Measurements from ENCODE around the gene DVL1.

DVL1 gene

GRCh38 chr1:1311107-1312104 lies 37.8 kb downstream of the DVL1 start:
- Histone ChIP-seq H3K9me2 (replicated peaks; ENCODE audit: control insufficient read depth, low read length) (no peaks in the 10 kb centered on the region), H3K27me3 (ENCODE audit: control insufficient read depth, low read length) (no peaks in the 10 kb centered on the region), H3K9me3 (ENCODE audit: control insufficient read depth, insufficient read depth, low read length) (no peaks in the 10 kb centered on the region), H4K20me1 (ENCODE audit: control insufficient read depth, insufficient read depth, low read depth, low read length) (0 out of 2 replicates have a peak, but pooled peaks cover 3% of the 10 kb centered on the region), H3K79me2 (ENCODE audit: control insufficient read depth, low read length) (peaks cover 45% of the 10 kb centered on the region), H3K4me2 (ENCODE audit: low read length) (no peak overlapping the region), H3K36me3 (ENCODE audit: control insufficient read depth, low read length) (peaks cover 59% of the 10 kb centered on the region), H3K27ac (ENCODE audit: low read depth, low read length) (no peak overlapping the region), H3K4me3 (ENCODE audit: low read length) (no peak overlapping the region), H3F3A (ENCODE audit: control insufficient read depth, insufficient read depth) (peaks cover 2% of the 10 kb centered on the region; the same call in 1 of the 2 replicates), H3K4me1 (ENCODE audit: control insufficient read depth, low read length) (peaks cover 18% of the 10 kb centered on the region)
- TF ChIP-seq CTCF (IDR thresholded peaks at IDR 0.05; ENCODE audit: low read depth, low read length, poor library complexity, severe bottlenecking) (no peak), EZH2phosphoT487 (IDR thresholded peaks at IDR 0.05; ENCODE audit: borderline replicate concordance, low read length) (no peak)

- peaks cover 26% of the 10 kb centered on the region for H3K4me1 ChIP-seq (ENCODE audit: control insufficient read depth, low read length)
- H3K79me2 ChIP-seq (ENCODE audit: control insufficient read depth, low read length): peaks cover 51% of the 10 kb centered on the region
- H4K20me1 ChIP-seq (ENCODE audit: control insufficient read depth, insufficient read depth, low read depth, low read length): 0 out of 2 replicates have a peak, but pooled peaks cover 3% of the 10 kb centered on the region
- no peaks in the 10 kb centered on the region for H3K9me2 ChIP-seq (replicated peaks; ENCODE audit: control insufficient read depth, low read length)
- H3K9me3 ChIP-seq (ENCODE audit: control insufficient read depth, insufficient read depth, low read length): no peaks in the 10 kb centered on the region
- no peak overlapping the region for H3K4me3 ChIP-seq (ENCODE audit: low read length)
- H3K27ac ChIP-seq (ENCODE audit: low read depth, low read length): no peak overlapping the region
- H3K36me3 ChIP-seq (ENCODE audit: control insufficient read depth, low read length): peaks cover 59% of the 10 kb centered on the region
- H3K4me2 ChIP-seq (ENCODE audit: low read length): peak overlapping the region; percentile 80; the same call in 1 of the 2 replicates
- H3K27me3 ChIP-seq (ENCODE audit: control insufficient read depth, low read length): no peaks in the 10 kb centered on the region
- TF ChIP-seq EZH2phosphoT487 (IDR thresholded peaks at IDR 0.05; ENCODE audit: borderline replicate concordance, low read length): no peak
- no peak for TF ChIP-seq CTCF (IDR thresholded peaks at IDR 0.05; ENCODE audit: low read depth, low read length, poor library complexity, severe bottlenecking)
- H3F3A ChIP-seq (ENCODE audit: control insufficient read depth, insufficient read depth): peaks cover 2% of the 10 kb centered on the region; the same call in 1 of the 2 replicates
Measured at GRCh38 chr1:1310476-1311053, 38.7 kb downstream of the DVL1 start.

GRCh38 chr1:1310109-1310385 lies 39.2 kb downstream of the DVL1 start:
- H3K27ac ChIP-seq (ENCODE audit: low read depth, low read length): no peak overlapping the region
- peak overlapping the region; percentile 80 for H3K4me2 ChIP-seq (ENCODE audit: low read length)
- H3K36me3 ChIP-seq (ENCODE audit: control insufficient read depth, low read length): peaks cover 56% of the 10 kb centered on the region
- H3K4me3 ChIP-seq (ENCODE audit: low read length): peak overlapping the region; percentile 76
- TF ChIP-seq EZH2phosphoT487 (IDR thresholded peaks at IDR 0.05; ENCODE audit: borderline replicate concordance, low read length) (no peak), CTCF (IDR thresholded peaks at IDR 0.05; ENCODE audit: low read depth, low read length, poor library complexity, severe bottlenecking) (no peak)
- no peaks in the 10 kb centered on the region for H3K27me3 ChIP-seq (ENCODE audit: control insufficient read depth, low read length)
- H3K79me2 ChIP-seq (ENCODE audit: control insufficient read depth, low read length): peaks cover 49% of the 10 kb centered on the region
- H4K20me1 ChIP-seq (ENCODE audit: control insufficient read depth, insufficient read depth, low read depth, low read length): 0 out of 2 replicates have a peak, but pooled peaks cover under 1% of the 10 kb centered on the region
- H3F3A ChIP-seq (ENCODE audit: control insufficient read depth, insufficient read depth): peaks cover 2% of the 10 kb centered on the region; the same call in 1 of the 2 replicates
- no peaks in the 10 kb centered on the region for H3K9me3 ChIP-seq (ENCODE audit: control insufficient read depth, insufficient read depth, low read length)
- no peaks in the 10 kb centered on the region for H3K9me2 ChIP-seq (replicated peaks; ENCODE audit: control insufficient read depth, low read length)
- peaks cover 32% of the 10 kb centered on the region for H3K4me1 ChIP-seq (ENCODE audit: control insufficient read depth, low read length)
